Cardiac muscle cell (in vitro differentiated cells and primary cell): Measurements from ENCODE around the gene DDR1. TPM values are rescaled to one million over a fixed set of nuclear protein-coding genes. Genes with fewer than 3 reads are reported as not detected.

ENCODE experiments used
- DNase-seq, 2 donors: peaks; one replicate each; pipeline versions ENCODE4 v3.0.0 to v3.0.0-alpha.2; 2010 to 2017; ENCODE audit warnings: low read depth in 1 of 2, low spot score in 1 of 2
- H3K27ac ChIP-seq: fragments of 200-600 bp; sonication (generic); 2 replicates; pipeline ENCODE4 v1.5.1; 2016
- H3K27me3 ChIP-seq: fragments of 200-600 bp; sonication (generic); 2 replicates; pipeline ENCODE4 v1.6.0; 2016; ENCODE audit warnings: control low read depth
- H3K36me3 ChIP-seq: fragments of 200-600 bp; sonication (generic); 2 replicates; pipeline ENCODE4 v1.5.1; 2016; ENCODE audit warnings: control low read depth
- H3K4me1 ChIP-seq: fragments of 200-600 bp; sonication (generic); 2 replicates; pipeline ENCODE4 v1.8.1; 2017; ENCODE audit warnings: low read depth, mild to moderate bottlenecking, mixed run types
- H3K4me3 ChIP-seq: fragments of 200-600 bp; sonication (generic); 2 replicates; pipeline ENCODE4 v1.5.1; 2016; ENCODE audit warnings: mild to moderate bottlenecking
- H3K9me3 ChIP-seq: fragments of 200-600 bp; sonication (generic); 2 replicates; pipeline ENCODE4 v1.5.1; 2017; ENCODE audit warnings: low read depth, mild to moderate bottlenecking, control low read depth
- polyA plus RNA-seq: library from polyadenylated mRNA; unstranded; fragments of >200 nt; fragmentation: Nextera tagmentation; extraction: Ambion mirVana; gene quantifications from 2 replicates; pipeline ENCODE4 v1.2.1, GENCODE V29; 2016
- total RNA-seq: library from RNA; depleted of rRNA; stranded (reverse); fragments of >200 nt; gene quantifications from 2 replicates; pipeline ENCODE4 v1.2.3, GENCODE V29; 2016
- TF ChIP-seq, protein P1 (sequence below): IDR thresholded peaks from 2 replicates; pipeline ENCODE4 v1.5.1; 2012; ENCODE audit warnings: low read depth, mild to moderate bottlenecking, low read length

Gene DDR1
- total and polyA plus RNA-seq, 2 experiments from 2014 or later = 108 to 136 TPM

DNA sequence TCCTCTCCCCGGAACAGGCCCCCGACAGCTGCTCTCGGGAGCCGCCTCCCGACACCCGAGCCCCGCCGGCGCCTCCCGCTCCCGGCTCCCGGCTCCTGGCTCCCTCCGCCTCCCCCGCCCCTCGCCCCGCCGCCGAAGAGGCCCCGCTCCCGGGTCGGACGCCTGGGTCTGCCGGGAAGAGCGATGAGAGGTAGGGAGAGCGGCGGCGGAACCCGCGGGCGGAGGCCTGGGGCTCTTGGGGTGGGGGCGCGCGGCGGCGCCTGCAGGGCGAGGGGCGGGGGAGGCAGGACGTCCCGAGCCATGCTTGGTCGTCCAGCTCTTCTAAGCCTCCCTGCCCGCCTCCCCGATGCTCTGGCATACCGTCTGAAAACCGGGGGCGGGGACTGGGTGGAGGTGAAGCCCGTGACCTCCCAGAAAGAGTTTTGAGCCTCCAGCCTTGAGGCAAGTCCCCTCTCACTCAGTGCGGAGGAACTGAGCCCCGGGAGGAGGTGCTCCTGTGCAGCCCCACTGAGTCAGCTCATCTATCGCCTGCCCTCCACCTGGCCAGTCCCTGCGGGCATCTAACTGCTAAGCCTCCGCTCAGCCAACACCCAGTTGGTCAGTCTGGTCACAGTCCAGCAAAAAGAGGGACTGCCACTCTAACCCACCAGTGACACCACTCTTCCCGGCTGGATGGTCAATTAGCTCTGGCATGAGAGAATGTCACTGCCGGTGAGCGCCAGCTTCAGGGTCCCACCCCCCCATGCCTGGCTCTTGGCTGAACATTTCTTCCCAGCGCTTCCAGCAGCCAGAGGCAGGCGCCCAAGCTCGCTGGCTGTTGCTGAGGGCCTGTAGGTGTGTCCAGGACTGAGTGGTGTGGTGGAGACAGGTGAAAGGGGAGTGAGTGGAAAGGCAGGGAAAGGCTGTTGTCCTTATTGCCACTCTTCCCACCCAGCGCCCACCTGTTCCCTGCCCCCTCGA, 482 bp downstream of the DDR1 start:
- Histone ChIP-seq H3K4me3 (peak overlapping the region; percentile 63), H3K27me3 (no peaks in the 10 kb centered on the region), H3K36me3 (peaks cover 3% of the 10 kb centered on the region), H3K27ac (peak overlapping the region; percentile 94), H3K9me3 (no peaks in the 10 kb centered on the region), H3K4me1 (peaks cover 57% of the 10 kb centered on the region)
- peak; percentile 75 to 81 for DNase-seq
- TF ChIP-seq, protein P1, sequence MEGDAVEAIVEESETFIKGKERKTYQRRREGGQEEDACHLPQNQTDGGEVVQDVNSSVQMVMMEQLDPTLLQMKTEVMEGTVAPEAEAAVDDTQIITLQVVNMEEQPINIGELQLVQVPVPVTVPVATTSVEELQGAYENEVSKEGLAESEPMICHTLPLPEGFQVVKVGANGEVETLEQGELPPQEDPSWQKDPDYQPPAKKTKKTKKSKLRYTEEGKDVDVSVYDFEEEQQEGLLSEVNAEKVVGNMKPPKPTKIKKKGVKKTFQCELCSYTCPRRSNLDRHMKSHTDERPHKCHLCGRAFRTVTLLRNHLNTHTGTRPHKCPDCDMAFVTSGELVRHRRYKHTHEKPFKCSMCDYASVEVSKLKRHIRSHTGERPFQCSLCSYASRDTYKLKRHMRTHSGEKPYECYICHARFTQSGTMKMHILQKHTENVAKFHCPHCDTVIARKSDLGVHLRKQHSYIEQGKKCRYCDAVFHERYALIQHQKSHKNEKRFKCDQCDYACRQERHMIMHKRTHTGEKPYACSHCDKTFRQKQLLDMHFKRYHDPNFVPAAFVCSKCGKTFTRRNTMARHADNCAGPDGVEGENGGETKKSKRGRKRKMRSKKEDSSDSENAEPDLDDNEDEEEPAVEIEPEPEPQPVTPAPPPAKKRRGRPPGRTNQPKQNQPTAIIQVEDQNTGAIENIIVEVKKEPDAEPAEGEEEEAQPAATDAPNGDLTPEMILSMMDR = no peak

DNA sequence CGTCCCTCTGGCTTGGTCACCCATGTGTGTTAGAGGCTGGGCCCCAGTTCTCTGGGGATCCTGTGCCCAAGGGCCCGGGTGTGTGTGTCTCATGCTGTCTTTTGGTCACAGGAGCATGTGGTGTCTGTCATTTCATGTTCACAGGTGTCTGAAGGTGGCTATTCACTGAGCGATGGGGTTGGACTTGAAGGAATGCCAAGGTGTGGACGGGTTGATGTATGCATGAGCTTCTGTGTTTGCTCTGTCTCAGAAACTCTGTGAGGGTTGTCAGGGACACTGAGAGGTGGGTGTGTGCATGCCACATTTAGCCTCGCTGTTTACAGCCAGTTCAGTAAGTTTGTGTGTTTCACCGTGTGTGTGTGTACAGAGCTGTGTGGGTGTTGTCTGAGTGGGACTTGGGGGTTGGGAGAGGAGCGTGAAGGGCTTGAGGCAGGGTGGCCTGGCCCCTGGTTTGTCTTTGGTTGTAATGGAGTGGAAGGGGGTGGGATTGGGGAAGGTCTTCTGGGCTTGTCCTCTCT, 1.2 kb downstream of the DDR1 start:
- Histone ChIP-seq H3K36me3 (peaks cover 5% of the 10 kb centered on the region), H3K9me3 (no peaks in the 10 kb centered on the region), H3K4me1 (peaks cover 53% of the 10 kb centered on the region), H3K4me3 (peak overlapping the region; percentile 63), H3K27ac (peak overlapping the region; percentile 94), H3K27me3 (no peaks in the 10 kb centered on the region)
- TF ChIP-seq, protein P1 = no peak
- DNase-seq = peak in 1 of 2 donors; percentile 59

DNA sequence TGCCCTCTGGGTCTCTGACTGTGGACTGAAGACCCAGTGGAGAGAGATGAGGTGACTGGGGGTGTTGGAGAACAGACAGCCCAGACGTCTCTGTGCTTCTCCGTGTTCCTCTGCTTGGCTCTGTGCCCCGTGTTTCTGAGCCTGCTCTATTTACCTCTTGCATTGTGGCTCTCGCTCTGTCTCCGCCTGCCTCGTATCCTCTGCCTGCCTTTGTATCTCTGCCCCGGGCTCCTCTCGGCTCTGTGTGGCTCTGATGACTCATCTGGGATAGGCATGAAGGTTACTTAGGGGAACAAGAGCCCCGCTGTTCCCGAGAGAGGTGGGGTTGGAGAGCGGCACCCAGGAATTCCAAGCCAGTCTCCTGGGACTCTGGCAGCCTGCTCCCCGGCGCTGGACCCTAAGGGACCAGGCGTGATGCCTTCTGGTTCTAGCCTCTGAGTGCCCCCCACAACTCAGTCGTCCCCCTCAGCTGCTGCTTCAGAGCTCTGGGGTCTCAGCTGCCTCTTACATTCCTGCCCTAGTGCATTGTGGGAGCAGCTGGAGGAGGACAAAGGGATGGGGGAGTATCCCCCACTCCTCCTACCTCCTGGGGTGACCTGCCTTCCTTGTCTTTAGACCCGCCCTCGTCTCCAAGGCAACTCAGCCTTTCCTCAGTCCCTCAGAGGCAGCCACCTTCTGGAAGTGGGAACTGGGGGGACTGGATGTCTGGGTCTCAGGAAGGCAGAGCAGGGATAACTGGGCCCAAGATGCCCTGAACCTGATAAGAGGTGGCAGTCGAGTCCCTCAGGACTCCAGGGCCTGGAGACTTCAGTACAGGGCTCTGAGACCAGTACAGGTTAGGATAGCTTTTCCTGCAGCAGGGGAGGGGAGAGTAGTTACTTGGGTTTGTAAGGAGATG, 1.9 kb downstream of the DDR1 start:
- H3K9me3 ChIP-seq = no peaks in the 10 kb centered on the region
- peaks cover 45% of the 10 kb centered on the region for H3K4me1 ChIP-seq
- H3K4me3 ChIP-seq = peak overlapping the region; percentile 63
- H3K27ac ChIP-seq = peak overlapping the region; percentile 94
- H3K27me3 ChIP-seq = no peaks in the 10 kb centered on the region
- peak; percentile 19 to 82 for DNase-seq
- H3K36me3 ChIP-seq = peaks cover 5% of the 10 kb centered on the region
- TF ChIP-seq, protein P1 = no peak

GRCh38 chr6:30886897-30887255, 2.6 kb downstream of the DDR1 start:
- Histone ChIP-seq H3K4me1 (peaks cover 39% of the 10 kb centered on the region), H3K27ac (peak overlapping the region; percentile 94), H3K36me3 (peaks cover 5% of the 10 kb centered on the region), H3K27me3 (no peaks in the 10 kb centered on the region), H3K9me3 (no peaks in the 10 kb centered on the region), H3K4me3 (no peak overlapping the region)
- no peak for DNase-seq
- TF ChIP-seq, protein P1 = no peak
